ENCODE measurements around the gene SLC1A4. TPM values are rescaled to one million over a fixed set of nuclear protein-coding genes. Genes with fewer than 3 reads are reported as not detected.

SLC1A4 gene
- 10 to 100 TPM in 1 of 4 donors, 1 to 10 TPM in 3; 5.0 to 11.4 (median 5.7) TPM for total RNA-seq
- polyA plus RNA-seq = 10 to 100 TPM in 1 of 3 donors, 1 to 10 TPM in 1, under 1 TPM in 1; 0.60 to 13.4 (median 4.9) TPM

DNA sequence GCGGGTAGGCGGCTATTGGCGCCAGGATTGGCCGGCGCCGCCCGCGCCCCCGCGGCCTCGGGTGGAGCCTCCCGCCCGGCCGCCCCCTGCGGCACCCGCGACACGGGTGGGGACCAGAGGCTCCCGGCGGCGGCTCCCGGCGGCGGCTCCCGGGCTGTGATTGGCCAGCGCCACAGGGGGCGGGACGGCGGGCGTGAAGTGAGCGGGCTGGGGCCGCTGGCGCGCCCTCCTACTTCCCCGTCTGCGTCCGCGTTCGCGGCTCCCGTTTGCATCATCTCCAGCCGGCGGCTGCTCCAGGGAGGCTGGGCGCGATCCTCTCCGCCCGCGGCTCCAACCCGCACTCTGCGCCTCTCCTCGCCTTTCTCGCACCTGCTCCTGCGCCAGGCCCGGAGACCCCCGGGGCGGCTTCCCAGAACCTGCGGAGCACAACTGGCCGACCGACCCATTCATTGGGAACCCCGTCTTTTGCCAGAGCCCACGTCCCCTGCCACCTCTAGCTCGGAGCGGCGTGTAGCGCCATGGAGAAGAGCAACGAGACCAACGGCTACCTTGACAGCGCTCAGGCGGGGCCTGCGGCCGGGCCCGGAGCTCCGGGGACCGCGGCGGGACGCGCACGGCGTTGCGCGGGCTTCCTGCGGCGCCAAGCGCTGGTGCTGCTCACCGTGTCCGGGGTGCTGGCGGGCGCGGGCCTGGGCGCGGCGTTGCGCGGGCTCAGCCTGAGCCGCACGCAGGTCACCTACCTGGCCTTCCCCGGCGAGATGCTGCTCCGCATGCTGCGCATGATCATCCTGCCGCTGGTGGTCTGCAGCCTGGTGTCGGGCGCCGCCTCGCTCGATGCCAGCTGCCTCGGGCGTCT lies at the start of gene SLC1A4:
SLC1A4 (plus strand) TSS at position 274 of the 856 bp plus-strand sequence; CDS start at position 519, 245 bp downstream.
- H3K4me1 ChIP-seq = peaks cover 0 to 32% (median 25%) of the 10 kb centered on the region in 4 donors
- peak within 1 kb of the TSS; percentile 92 to 100 (median 98) for H3K27ac ChIP-seq
- H3K4me3 ChIP-seq = peak within 1 kb of the TSS; percentile 62 to 92 (median 82)
- intact Hi-C loops (cut with DNase I) = loop anchor here (1.0 to 5.0 kb wide), 4 partner anchors 53 to 337 kb away; partner anchors contain the start of genes CEP68, RAB1A and SERTAD2
- no peaks in the 10 kb centered on the region for H3K36me3 ChIP-seq
- WGBS, 2 donors = 1% methylated on average over 109 of the region's 109 CpGs
- DNase-seq = peak; percentile 96
- H3K27me3 ChIP-seq = no peaks in the 10 kb centered on the region
- no peaks in the 10 kb centered on the region for H3K9me3 ChIP-seq
- TF ChIP-seq, protein P1, sequence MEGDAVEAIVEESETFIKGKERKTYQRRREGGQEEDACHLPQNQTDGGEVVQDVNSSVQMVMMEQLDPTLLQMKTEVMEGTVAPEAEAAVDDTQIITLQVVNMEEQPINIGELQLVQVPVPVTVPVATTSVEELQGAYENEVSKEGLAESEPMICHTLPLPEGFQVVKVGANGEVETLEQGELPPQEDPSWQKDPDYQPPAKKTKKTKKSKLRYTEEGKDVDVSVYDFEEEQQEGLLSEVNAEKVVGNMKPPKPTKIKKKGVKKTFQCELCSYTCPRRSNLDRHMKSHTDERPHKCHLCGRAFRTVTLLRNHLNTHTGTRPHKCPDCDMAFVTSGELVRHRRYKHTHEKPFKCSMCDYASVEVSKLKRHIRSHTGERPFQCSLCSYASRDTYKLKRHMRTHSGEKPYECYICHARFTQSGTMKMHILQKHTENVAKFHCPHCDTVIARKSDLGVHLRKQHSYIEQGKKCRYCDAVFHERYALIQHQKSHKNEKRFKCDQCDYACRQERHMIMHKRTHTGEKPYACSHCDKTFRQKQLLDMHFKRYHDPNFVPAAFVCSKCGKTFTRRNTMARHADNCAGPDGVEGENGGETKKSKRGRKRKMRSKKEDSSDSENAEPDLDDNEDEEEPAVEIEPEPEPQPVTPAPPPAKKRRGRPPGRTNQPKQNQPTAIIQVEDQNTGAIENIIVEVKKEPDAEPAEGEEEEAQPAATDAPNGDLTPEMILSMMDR (IDR thresholded peaks at IDR 0.05) = no peak
- TF ChIP-seq POLR2A (IDR thresholded peaks at IDR 0.05) = peak; percentile 28 to 59
- TF ChIP-seq POLR2AphosphoS5 (IDR thresholded peaks at IDR 0.05) = peak; percentile 74 to 92 (median 84)

DNA sequence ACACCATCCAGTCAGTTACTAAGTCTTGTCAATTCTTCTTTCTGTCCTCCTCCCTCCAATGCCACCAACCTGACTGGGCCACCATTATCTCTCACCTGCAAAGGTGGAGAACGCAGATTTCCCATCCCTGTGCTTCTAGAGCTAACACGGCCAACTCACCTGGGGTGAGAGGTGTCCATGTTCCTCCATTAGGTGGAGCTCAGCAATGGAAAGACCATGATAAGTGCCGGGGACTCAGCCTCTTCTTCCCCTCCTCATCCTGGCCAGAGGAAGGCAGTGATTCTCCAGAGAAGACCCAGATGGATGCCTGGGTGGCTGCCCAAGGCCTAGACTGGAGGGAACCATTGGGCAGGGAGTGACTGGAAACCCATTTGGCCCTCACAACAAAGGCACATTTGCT lies 48.1 kb upstream of the SLC1A4 start:
- no peak overlapping the region for H3K27ac ChIP-seq
- peaks cover 0 to 11% (median 2%) of the 10 kb centered on the region in 4 donors for H3K4me1 ChIP-seq
- H3K4me3 ChIP-seq = no peak overlapping the region
- no peaks in the 10 kb centered on the region for H3K36me3 ChIP-seq
- TF ChIP-seq POLR2AphosphoS5 (IDR thresholded peaks at IDR 0.05) = no peak
- no peaks in the 10 kb centered on the region for H3K9me3 ChIP-seq
- H3K27me3 ChIP-seq = no peaks in the 10 kb centered on the region
- intact Hi-C loops (cut with DNase I) = no loop called here
- WGBS, 2 donors = 96 to 98% methylated on average over 3 of the region's 3 CpGs
- no peak for DNase-seq

DNA sequence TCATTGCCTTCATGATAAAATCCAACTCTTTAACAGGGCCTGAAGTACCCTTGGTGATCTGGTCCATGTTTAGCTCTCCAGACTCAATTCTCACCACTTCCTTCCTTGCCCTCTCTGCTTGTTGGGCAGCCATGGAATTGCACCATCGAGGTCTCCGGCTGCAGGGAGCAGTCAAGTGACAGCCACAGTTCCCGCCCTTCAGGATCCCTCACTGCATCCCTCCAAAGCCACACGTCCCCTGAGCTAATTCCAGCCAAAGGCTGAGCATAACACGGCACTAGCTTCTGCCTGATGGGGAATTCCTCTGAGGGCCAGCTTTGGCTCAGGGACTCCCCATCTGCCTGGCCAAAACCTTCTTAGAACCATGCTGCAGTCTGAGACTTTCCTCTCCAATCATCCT lies 47.4 kb upstream of the SLC1A4 start:
- Histone ChIP-seq H3K27me3 (no peaks in the 10 kb centered on the region), H3K4me3 (no peak overlapping the region), H3K36me3 (no peaks in the 10 kb centered on the region), H3K27ac (no peak overlapping the region), H3K9me3 (no peaks in the 10 kb centered on the region), H3K4me1 (peaks cover 0 to 11% (median 2%) of the 10 kb centered on the region in 4 donors)
- WGBS, 2 donors = 67 to 88% methylated on average over 5 of the region's 5 CpGs
- no peak for TF ChIP-seq POLR2AphosphoS5 (IDR thresholded peaks at IDR 0.05)
- TF ChIP-seq POLR2A (IDR thresholded peaks at IDR 0.05) = no peak
- TF ChIP-seq, protein P1 (IDR thresholded peaks at IDR 0.05) = no peak
- no peak for TF ChIP-seq EP300 (IDR thresholded peaks at IDR 0.05)
- DNase-seq = no peak
- intact Hi-C loops (cut with DNase I) = no loop called here

DNA sequence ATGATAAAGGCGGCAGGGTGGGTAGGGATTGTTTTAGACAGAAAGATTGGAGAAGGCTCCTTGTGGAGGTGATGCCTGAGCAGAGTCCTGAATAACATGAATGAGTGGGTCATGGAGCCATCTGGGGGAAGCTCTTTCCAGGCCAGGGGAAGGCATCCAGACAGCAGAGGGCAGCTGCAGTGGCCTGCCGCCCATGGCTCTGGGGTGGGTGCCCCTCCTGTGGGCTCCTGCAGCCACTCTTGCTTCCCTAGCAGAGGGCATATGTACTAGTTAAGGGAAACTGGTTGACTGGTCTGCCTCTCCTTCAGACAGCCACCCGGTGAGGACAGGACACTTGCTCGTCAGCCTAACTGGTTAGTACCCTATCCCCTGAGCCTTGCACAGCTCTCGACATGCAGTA lies 46.5 kb upstream of the SLC1A4 start:
- Histone ChIP-seq H3K27ac (no peak overlapping the region), H3K4me1 (peaks cover 0 to 13% (median 3%) of the 10 kb centered on the region in 4 donors), H3K4me3 (no peak overlapping the region), H3K9me3 (no peaks in the 10 kb centered on the region), H3K27me3 (no peaks in the 10 kb centered on the region), H3K36me3 (no peaks in the 10 kb centered on the region)
- DNase-seq = no peak
- TF ChIP-seq POLR2AphosphoS5 (IDR thresholded peaks at IDR 0.05) (no peak), EP300 (IDR thresholded peaks at IDR 0.05) (no peak)
- TF ChIP-seq, protein P1 (IDR thresholded peaks at IDR 0.05) = no peak
- 95 to 96% methylated on average over 5 of the region's 5 CpGs for WGBS, 2 donors
- intact Hi-C loops (cut with DNase I) = no loop called here

DNA sequence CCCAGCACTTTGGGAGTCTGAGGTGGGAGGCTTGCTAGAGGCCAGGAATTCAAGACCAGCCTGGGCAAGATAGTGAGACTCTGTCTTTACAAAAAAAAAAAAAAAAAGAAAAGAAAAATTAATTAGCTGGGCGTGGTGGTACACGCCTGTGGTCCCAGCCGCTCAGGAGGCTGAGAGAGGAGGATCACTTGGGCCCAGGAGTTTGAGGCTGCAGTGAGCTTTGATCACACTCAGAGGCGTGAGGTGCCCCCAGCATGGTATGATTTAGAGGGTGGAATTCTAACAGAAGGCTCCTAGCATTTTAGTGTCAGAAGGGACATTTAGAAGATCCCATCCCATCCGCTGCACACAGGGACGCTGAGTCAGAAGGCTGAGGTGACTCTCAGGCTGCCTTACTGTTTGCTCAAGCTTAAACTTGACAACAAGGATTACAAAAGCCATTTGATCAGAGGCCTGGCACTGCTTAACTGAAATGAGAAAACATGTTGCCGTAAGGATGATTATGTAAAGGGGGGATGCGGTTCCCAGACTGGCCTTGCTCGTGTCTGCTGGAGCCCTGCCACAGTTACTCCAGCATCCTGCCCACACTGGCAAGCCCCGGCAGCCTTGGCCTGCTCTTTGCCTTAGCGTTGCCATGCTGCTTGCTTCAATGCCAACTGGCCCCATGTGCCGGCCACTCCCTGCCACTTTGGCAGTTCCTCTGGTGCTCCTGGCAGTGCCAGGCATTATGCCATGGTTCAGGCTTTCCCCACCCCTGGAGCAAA lies 45.6 kb upstream of the SLC1A4 start:
- Histone ChIP-seq H3K36me3 (no peaks in the 10 kb centered on the region), H3K27ac (peak overlapping the region in 2 of 4 donors; percentile 41 to 50), H3K4me3 (no peak overlapping the region), H3K9me3 (no peaks in the 10 kb centered on the region), H3K4me1 (peaks cover 0 to 19% (median 5%) of the 10 kb centered on the region in 4 donors), H3K27me3 (no peaks in the 10 kb centered on the region)
- DNase-seq = peak; percentile 88
- intact Hi-C loops (cut with DNase I) = no loop called here
- WGBS, 2 donors = 81 to 86% methylated on average over 12 of the region's 12 CpGs
- no peak for TF ChIP-seq EP300 (IDR thresholded peaks at IDR 0.05)
- TF ChIP-seq POLR2A (IDR thresholded peaks at IDR 0.05) = no peak
- TF ChIP-seq, protein P1 (IDR thresholded peaks at IDR 0.05) = no peak
- TF ChIP-seq POLR2AphosphoS5 (IDR thresholded peaks at IDR 0.05) = peak in 1 of 4 donors; percentile 32

Data from sigmoid colon (tissue), 7 donors.